CD14-positive monocyte (primary cell): Measurements from ENCODE around the gene TDRKH. TPM values are rescaled to one million over a fixed set of nuclear protein-coding genes. Genes with fewer than 3 reads are reported as not detected.

Experiments
- DNase-seq, 3 donors: peaks; one replicate each; pipeline ENCODE4 v3.0.0-alpha.2; 2011 to 2022
- H2AFZ ChIP-seq: 2 replicates; pipeline ENCODE4 v1.6.0; 2012; ENCODE audit warnings: mild to moderate bottlenecking, low read depth, low read length, inconsistent platforms; ENCODE audit not compliant: insufficient read depth, poor library complexity, severe bottlenecking
- H3K27ac ChIP-seq, 2 donors: 1 replicate in 1 of 2; 2 replicates in 1 of 2; pipeline ENCODE4 v1.5.1; 2012 to 2013; ENCODE audit warnings: low read length in 2 of 2, control low read depth in 1 of 2, inconsistent platforms in 1 of 2, low read depth in 1 of 2, mild to moderate bottlenecking in 1 of 2
- H3K27me3 ChIP-seq, 2 donors: one replicate each; pipeline versions ENCODE4 v1.6.0 to v1.6.1; 2011 to 2013; ENCODE audit warnings: low read length in 2 of 2; ENCODE audit not compliant: control insufficient read depth in 2 of 2, insufficient read depth in 2 of 2
- H3K36me3 ChIP-seq, 2 donors: replicated peaks in 1 of 2; 1 replicate in 1 of 2; 2 replicates in 1 of 2; pipeline versions ENCODE4 v1.5.1 to v1.6.1; 2012 to 2013; ENCODE audit warnings: low read length in 2 of 2, control low read depth in 1 of 2, inconsistent platforms in 1 of 2, mild to moderate bottlenecking in 1 of 2; ENCODE audit not compliant: insufficient read depth in 2 of 2, control insufficient read depth in 1 of 2
- H3K4me1 ChIP-seq, 2 donors: 1 replicate in 1 of 2; 2 replicates in 1 of 2; pipeline versions ENCODE4 v1.5.1 to v1.6.1; 2012 to 2013; ENCODE audit warnings: low read length in 2 of 2, control low read depth in 1 of 2, inconsistent platforms in 1 of 2, mild to moderate bottlenecking in 1 of 2, moderate library complexity in 1 of 2; ENCODE audit not compliant: insufficient read depth in 2 of 2, control insufficient read depth in 1 of 2
- H3K4me2 ChIP-seq: replicated peaks from 2 replicates; pipeline ENCODE3; 2012; ENCODE audit warnings: low read length, moderate library complexity, mild to moderate bottlenecking; ENCODE audit not compliant: poor library complexity, severe bottlenecking; ENCODE audit errors: extremely low read depth
- H3K4me3 ChIP-seq, 3 experiments: fragments of 200-600 bp in 1 of 3; sonication (generic) in 1 of 3; replicated peaks in 1 of 3; 1 replicate in 2 of 3; 2 replicates in 1 of 3; pipeline ENCODE4 v1.5.1; 2011 to 2013; ENCODE audit warnings: low read length in 3 of 3, mild to moderate bottlenecking in 3 of 3, control low read depth in 2 of 3, low read depth in 2 of 3, inconsistent platforms in 1 of 3, moderate library complexity in 1 of 3
- H3K79me2 ChIP-seq: 2 replicates; pipeline ENCODE4 v1.6.0; 2012; ENCODE audit warnings: mild to moderate bottlenecking, control low read depth, inconsistent platforms, low read length, moderate library complexity; ENCODE audit not compliant: insufficient read depth
- H3K9ac ChIP-seq: 2 replicates; pipeline ENCODE4 v1.6.0; 2017; ENCODE audit warnings: low read length, mild to moderate bottlenecking; ENCODE audit not compliant: insufficient read depth, poor library complexity, severe bottlenecking
- H3K9me3 ChIP-seq, 2 donors: replicated peaks in 1 of 2; 1 replicate in 1 of 2; 2 replicates in 1 of 2; pipeline versions ENCODE4 v1.5.1 to v1.6.1; 2012 to 2013; ENCODE audit warnings: low read length in 2 of 2, control low read depth in 1 of 2; ENCODE audit not compliant: control insufficient read depth in 1 of 2, insufficient read depth in 1 of 2
- H4K20me1 ChIP-seq: 2 replicates; pipeline ENCODE4 v1.6.0; 2012; ENCODE audit warnings: mild to moderate bottlenecking, low read length, control low read depth, moderate library complexity; ENCODE audit not compliant: insufficient read depth
- H3K27ac Mint-ChIP-seq, 7 donors: one replicate each; pipeline ENCODE4 v1.8.0; 2020; ENCODE audit warnings: mild to moderate bottlenecking in 7 of 7, mixed read lengths in 7 of 7, moderate library complexity in 6 of 7, inconsistent platforms in 2 of 7
- H3K27me3 Mint-ChIP-seq, 3 donors: one replicate each; pipeline ENCODE4 v1.8.0; 2021 to 2022; ENCODE audit warnings: low read depth in 3 of 3, mild to moderate bottlenecking in 3 of 3, mixed read lengths in 3 of 3, moderate library complexity in 3 of 3, inconsistent platforms in 1 of 3
- H3K36me3 Mint-ChIP-seq, 2 donors: one replicate each; pipeline ENCODE4 v1.8.0; 2020; ENCODE audit warnings: mixed read lengths in 2 of 2, inconsistent platforms in 1 of 2, mild to moderate bottlenecking in 1 of 2
- H3K4me1 Mint-ChIP-seq: one replicate; pipeline ENCODE4 v1.8.0; 2020; ENCODE audit warnings: mild to moderate bottlenecking, mixed read lengths
- H3K4me3 Mint-ChIP-seq, 2 donors: one replicate each; pipeline ENCODE4 v1.8.0; 2020; ENCODE audit warnings: mild to moderate bottlenecking in 2 of 2, mixed read lengths in 2 of 2, moderate library complexity in 1 of 2
- H3K9me3 Mint-ChIP-seq, 7 donors: one replicate each; pipeline ENCODE4 v1.8.0; 2020 to 2022; ENCODE audit warnings: mixed read lengths in 7 of 7, mild to moderate bottlenecking in 6 of 7, moderate library complexity in 6 of 7, inconsistent platforms in 2 of 7
- CTCF ChIP-seq: fragments of 200-600 bp; IDR thresholded peaks from one replicate; pipeline ENCODE4 v1.8.0; 2022; ENCODE audit warnings: antibody characterized with exemption, mild to moderate bottlenecking
- WGBS: methylation state at CpG from one replicate; pipeline ENCODE4 v1.1.5; 2013; ENCODE audit warnings: missing lambda C conversion rate; ENCODE audit not compliant: insufficient coverage; 5-methylcytosine and 5-hydroxymethylcytosine counted together
- intact Hi-C, 2 donors: fragments of 100-400 bp; cut with micrococcal nuclease; formaldehyde crosslinking; loops; one replicate each; pipeline versions ENCODE4 v1.15.0 to v1.15.1; 2023
- polyA minus RNA-seq: library from RNA; depleted of rRNA, polyadenylated mRNA; stranded (reverse); fragments of >200 nt; gene quantifications from 2 replicates; pipeline ENCODE4 v1.2.3, GENCODE V29; 2012
- polyA plus RNA-seq, 3 donors: library from polyadenylated mRNA; depleted of rRNA in 1 of 3; unstranded in 2 of 3; stranded (reverse) in 1 of 3; fragments of 300-500 nt in 2 of 3; fragments of >200 nt in 1 of 3; fragmentation: Illumina TruSeq in 2 of 3; gene quantifications; 1 replicate in 2 of 3; 2 replicates in 1 of 3; pipeline ENCODE4 v1.2.3, GENCODE V29; 2012 to 2021
- total RNA-seq, 12 experiments: library from RNA in 1 of 12; stranded (reverse) in 1 of 12; fragments of 120-200 nt in 1 of 12; gene quantifications; one replicate each; pipeline ENCODE4 v1.2.4 and lab custom pipeline; 2013 to 2026; ENCODE audit warnings: mixed read lengths in 6 of 12, inconsistent platforms in 1 of 12

TDRKH gene
- 1.8 TPM for total RNA-seq (2013)
- polyA plus RNA-seq (1 to 10 TPM in 2 of 3 donors, under 1 TPM in 1; 0.72 to 1.6 (median 1.1) TPM), polyA minus RNA-seq (0.69 and 0.88 TPM in 2 replicates), total RNA-seq (lab: John Stamatoyannopoulos, UW) (0.21 to 5.0 (median 1.2) reads per million in 11 experiments)

DNA sequence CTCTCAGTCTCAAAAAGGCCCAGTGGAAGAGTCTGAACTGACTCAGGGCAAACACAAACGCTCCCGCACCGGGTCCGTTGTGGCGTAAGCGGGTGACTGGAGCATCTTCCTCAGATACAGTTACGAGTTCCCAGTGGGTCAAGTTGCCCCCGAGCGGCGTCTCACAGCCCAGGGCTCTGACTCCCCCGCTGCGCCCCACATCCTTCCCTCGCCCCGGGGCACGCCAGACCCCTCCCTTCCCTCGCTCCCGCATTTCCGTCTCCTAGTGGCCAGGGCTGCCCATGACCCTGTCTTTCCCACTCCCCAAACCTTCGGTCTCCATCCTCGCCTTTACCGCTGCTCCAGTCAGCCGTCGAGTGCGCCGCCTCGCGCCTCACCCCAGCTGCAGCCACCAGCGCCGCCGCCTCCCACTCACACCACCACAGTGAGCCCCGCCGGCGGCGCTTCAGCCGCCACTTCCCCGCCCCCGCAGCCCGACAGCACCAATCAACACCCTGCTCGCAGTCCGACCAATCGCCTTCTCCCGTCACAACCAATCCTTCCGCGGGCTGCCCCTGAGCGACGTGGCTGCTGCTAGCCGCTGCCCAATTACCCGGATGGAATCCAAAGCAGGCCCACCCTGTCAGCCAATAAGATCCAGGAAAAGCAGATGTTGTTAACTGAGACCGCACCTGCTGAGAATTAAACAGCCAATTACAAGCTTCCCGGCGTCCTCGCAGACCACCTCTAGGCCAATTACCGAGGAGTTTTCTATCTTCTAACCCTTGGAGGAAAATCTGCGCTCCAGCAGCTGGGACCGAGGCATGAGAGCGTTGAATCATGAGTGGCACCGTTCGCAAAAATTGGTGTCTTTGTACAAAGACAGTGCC is at the start of gene TDRKH:
TSS of gene TDRKH (minus strand) at position 430 of the 869 bp plus-strand sequence. CDS start 7,478 bp downstream, outside the sequence.
- H3K4me1 ChIP-seq = peaks cover 16 to 21% of the 10 kb centered on the region in 2 donors
- intact Hi-C loops = no loop called here

More for the DNA sequence above, at the start of gene TDRKH:
- H3K4me3 Mint-ChIP-seq = peak within 1 kb of the TSS; percentile 98 to 99
- H3K9me3 Mint-ChIP-seq = no peaks in the 10 kb centered on the region
- Histone ChIP-seq H3K27me3 (peaks cover 0 to 3% of the 10 kb centered on the region in 2 donors), H3K79me2 (no peaks in the 10 kb centered on the region), H4K20me1 (no peaks in the 10 kb centered on the region), H3K27ac (peak within 1 kb of the TSS; percentile 6 to 47), H3K4me3 (peak within 1 kb of the TSS; percentile 82 to 89 (median 87)), H3K36me3 (no peaks in the 10 kb centered on the region), H3K9me3 (no peaks in the 10 kb centered on the region), H3K4me2 (peak within 1 kb of the TSS; percentile 87), H2AFZ (peak within 1 kb of the TSS; percentile 92), H3K9ac (peak within 1 kb of the TSS; percentile 58)
- TF ChIP-seq CTCF = peak; percentile 6
- DNase-seq = peak; percentile 97 to 98 (median 97)
- H3K36me3 Mint-ChIP-seq = no peaks in the 10 kb centered on the region
- peak within 1 kb of the TSS; percentile 70 to 91 (median 77) for H3K27ac Mint-ChIP-seq
- under 1% methylated on average over 57 of the region's 58 CpGs for WGBS
- peaks cover 4 to 9% (median 4%) of the 10 kb centered on the region in 3 donors for H3K27me3 Mint-ChIP-seq
- peaks cover 23% of the 10 kb centered on the region for H3K4me1 Mint-ChIP-seq
